NCI-H146 (cell line): ENCODE measurements around the gene NNAT.

ENCODE experiments used
- DNase-seq: peaks from one replicate; lab custom pipeline; 2025; lab: John Stamatoyannopoulos, UW

The NNAT gene

DNA sequence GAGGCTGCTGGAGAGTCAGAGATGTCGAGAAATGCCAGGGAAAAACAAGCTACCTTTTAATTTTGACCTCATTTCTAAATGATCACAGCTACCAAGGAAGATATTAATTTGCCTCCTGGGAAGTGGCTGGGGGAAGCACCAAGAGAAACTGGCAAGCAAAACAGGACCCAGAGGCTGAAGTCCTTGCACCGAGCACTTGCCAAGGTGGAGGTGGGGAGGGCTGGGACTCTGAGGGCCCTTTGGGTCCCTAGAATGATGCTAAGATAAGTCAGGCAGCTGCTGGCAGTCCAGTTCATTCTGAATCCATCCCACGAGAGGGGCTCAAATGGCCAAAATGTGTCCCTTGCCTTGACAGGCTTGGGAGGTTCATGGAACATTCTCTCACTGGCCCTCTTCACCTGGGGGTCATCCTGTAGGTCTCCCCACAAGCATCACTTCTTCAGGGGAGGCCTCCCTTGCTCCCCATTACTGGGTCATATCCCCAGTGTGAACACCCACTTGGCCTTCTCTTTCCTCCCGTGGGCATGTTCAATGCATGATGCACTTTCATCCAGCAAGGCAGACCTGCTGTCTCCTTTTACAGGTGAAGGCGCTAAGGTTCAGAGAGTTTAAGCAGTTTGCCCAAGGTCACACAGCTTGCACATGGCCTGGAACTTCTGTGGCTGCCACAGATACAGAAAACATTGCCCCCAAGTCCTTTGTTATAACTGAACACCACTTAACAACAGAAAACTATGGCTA, 45.7 kb downstream of the NNAT start:
- DNase-seq = no peak

- DNase-seq = no peak
Measured at GRCh38 chr20:37567331-37567665, 46.2 kb downstream of the NNAT start.

GRCh38 chr20:37567671-37568588, 46.9 kb downstream of the NNAT start:
- peak; percentile 53 for DNase-seq

DNA sequence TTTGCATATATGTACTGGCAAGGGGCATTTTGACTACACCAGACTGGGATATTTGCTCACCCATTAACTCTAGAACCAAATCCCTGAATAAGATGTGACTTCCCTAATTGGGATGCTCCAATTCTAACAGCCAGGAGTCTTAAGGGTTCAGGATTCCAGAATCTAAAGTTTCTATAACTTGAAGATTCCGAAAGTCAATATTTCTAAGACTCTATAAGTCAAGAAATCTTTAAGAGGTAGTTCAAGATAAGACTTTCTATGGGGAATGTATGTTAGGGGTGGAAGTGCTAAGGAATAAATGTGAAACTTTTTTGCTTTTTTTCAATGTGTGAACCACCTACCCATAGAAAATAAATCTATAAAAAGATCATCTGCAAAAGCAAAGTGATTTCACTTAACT, 49.4 kb downstream of the NNAT start:
- no peak for DNase-seq

DNA sequence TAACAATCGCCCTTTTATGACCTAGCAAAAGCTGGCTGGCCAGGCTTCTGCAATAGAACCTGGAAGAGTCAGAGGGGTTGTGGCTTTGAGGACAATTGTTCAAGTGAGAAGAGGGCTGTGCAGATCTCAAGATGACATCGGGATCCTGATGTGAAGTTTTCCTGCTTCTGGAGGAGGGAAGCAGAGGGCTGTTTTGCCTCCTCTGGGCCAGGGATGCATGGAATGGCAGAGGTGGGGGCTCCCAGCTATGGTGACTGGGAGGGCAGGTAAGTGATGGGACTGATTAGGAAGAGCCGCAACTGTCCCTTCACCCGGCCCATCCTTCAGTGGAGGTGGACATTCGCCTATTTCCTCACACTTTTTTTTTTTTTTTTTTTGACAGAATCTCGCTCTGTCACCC, 50.0 kb downstream of the NNAT start:
- no peak for DNase-seq
